ENCODE data around the gene GH1.
"Not testable (repeated sequence)": the region's sequence is repeated elsewhere in the genome, so short reads cannot be mapped to it uniquely, and the experiment has no call there.

- TF ChIP-seq CTCF (IDR thresholded peaks at IDR 0.05; ENCODE audit: low read depth, low read length, poor library complexity, severe bottlenecking); EZH2phosphoT487 (IDR thresholded peaks at IDR 0.05; ENCODE audit: borderline replicate concordance, low read length): not testable (repeated sequence)
Measured at GRCh38 chr17:63882626-63883126, 36.0 kb downstream of the GH1 start.
